HepG2 (cell line): ENCODE data around the gene MRNIP.

Experiments
- ARID2 ChIP-seq: sonication (generic); formaldehyde crosslinking; IDR thresholded peaks from 2 replicates; pipeline ENCODE4 v1.8.1; 2022; ENCODE audit warnings: mild to moderate bottlenecking, missing genetic modification reagents, borderline replicate concordance
- BRD4 ChIP-seq: sonication (generic); formaldehyde crosslinking; IDR thresholded peaks from 2 replicates; pipeline ENCODE4 v1.4.0; 2020; ENCODE audit warnings: missing genetic modification reagents
- CTCF ChIP-seq: sonication (generic); formaldehyde crosslinking; IDR thresholded peaks from 2 replicates; pipeline ENCODE4 v1.5.0; 2020; ENCODE audit warnings: mild to moderate bottlenecking, missing genetic modification reagents, moderate library complexity
- GLI4 ChIP-seq: sonication (generic); formaldehyde crosslinking; IDR thresholded peaks from 2 replicates; pipeline ENCODE4 v1.5.1; 2020; ENCODE audit warnings: missing genetic modification reagents, mild to moderate bottlenecking, moderate library complexity, borderline replicate concordance
- POLR2AphosphoS5 ChIP-seq: IDR thresholded peaks from 2 replicates; pipeline ENCODE4 v1.6.1; 2012; ENCODE audit warnings: low read depth, low read length
- ZBTB1 ChIP-seq: sonication (generic); formaldehyde crosslinking; IDR thresholded peaks from 2 replicates; pipeline ENCODE4 v1.4.0; 2020; ENCODE audit warnings: missing genetic modification reagents, borderline replicate concordance
- ZNF432 ChIP-seq: sonication (generic); formaldehyde crosslinking; IDR thresholded peaks from 2 replicates; pipeline ENCODE4 v1.5.0; 2020; ENCODE audit warnings: missing genetic modification reagents, mild to moderate bottlenecking, borderline replicate concordance
- ZNF567 ChIP-seq: sonication (generic); formaldehyde crosslinking; IDR thresholded peaks from 2 replicates; pipeline ENCODE4 v1.8.1; 2023; ENCODE audit warnings: mild to moderate bottlenecking, missing genetic modification reagents, borderline replicate concordance
- ZNF615 ChIP-seq: sonication (generic); formaldehyde crosslinking; IDR thresholded peaks from 2 replicates; pipeline ENCODE4 v1.5.0; 2020; ENCODE audit warnings: mild to moderate bottlenecking, missing genetic modification reagents, borderline replicate concordance
- ZNF652 ChIP-seq: IDR thresholded peaks from 2 replicates; pipeline ENCODE4 v1.6.1; 2016; ENCODE audit warnings: low read depth, borderline replicate concordance
- TF ChIP-seq, protein P1 (sequence below): IDR thresholded peaks from 2 replicates; pipeline ENCODE4 v1.6.1; 2018; ENCODE audit warnings: missing genetic modification reagents

GRCh38 chr5:179819296-179820126, 39.1 kb downstream of the MRNIP start:
- TF ChIP-seq CTCF (CRISPR knock-in tag): peak; percentile 40
- no peak for TF ChIP-seq ZNF567 (CRISPR knock-in tag)
- TF ChIP-seq ZBTB1 (CRISPR knock-in tag): no peak
- no peak for TF ChIP-seq GLI4
- no peak for TF ChIP-seq ZNF615 (CRISPR knock-in tag)
- no peak for TF ChIP-seq ARID2 (CRISPR knock-in tag)
- no peak for TF ChIP-seq ZNF652 (CRISPR knock-in tag)
- TF ChIP-seq ZNF432 (CRISPR knock-in tag): no peak
- no peak for TF ChIP-seq POLR2AphosphoS5
- TF ChIP-seq, protein P1, sequence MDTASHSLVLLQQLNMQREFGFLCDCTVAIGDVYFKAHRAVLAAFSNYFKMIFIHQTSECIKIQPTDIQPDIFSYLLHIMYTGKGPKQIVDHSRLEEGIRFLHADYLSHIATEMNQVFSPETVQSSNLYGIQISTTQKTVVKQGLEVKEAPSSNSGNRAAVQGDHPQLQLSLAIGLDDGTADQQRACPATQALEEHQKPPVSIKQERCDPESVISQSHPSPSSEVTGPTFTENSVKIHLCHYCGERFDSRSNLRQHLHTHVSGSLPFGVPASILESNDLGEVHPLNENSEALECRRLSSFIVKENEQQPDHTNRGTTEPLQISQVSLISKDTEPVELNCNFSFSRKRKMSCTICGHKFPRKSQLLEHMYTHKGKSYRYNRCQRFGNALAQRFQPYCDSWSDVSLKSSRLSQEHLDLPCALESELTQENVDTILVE (CRISPR knock-in tag): peak; percentile 9; the same call in 1 of the 2 replicates
- no peak for TF ChIP-seq BRD4 (CRISPR knock-in tag)
